Endothelial cell of umbilical vein (primary cell): ENCODE results near the gene C16orf90. TPM values are rescaled to one million over a fixed set of nuclear protein-coding genes. Genes with fewer than 3 reads are reported as not detected.

Source experiments
- BruUV-seq: library from RNA; stranded (reverse); fragments of 400-500 nt; replicated peaks from 2 replicates; lab custom pipeline; 2021; lab: Mats Ljungman, UMichigan
- CTCF ChIA-PET: fragments of 300-600, 350-600 bp; sonication (Branson Sonifier 250); formaldehyde crosslinking; loops from one replicate; lab custom pipeline; 2021; ENCODE audit warnings: antibody characterized with exemption, inconsistent platforms; lab: Charles Lee
- POLR2A ChIA-PET: fragments of 300-600, 350-600 bp; sonication (Branson Sonifier 250); formaldehyde crosslinking; loops from one replicate; lab custom pipeline; 2021; ENCODE audit warnings: antibody characterized with exemption, inconsistent platforms; lab: Charles Lee
- DNase-seq: peaks from one replicate; pipeline ENCODE4 v3.0.0-alpha.2; 2011; ENCODE audit warnings: low read depth, low spot score
- FAIRE-seq: peaks from 2 replicates; lab custom pipeline; 2011; peaks lifted over from hg19 to GRCh38; lab: Jason Lieb, UNC
- H2AFZ ChIP-seq: 2 replicates; pipeline ENCODE4 v1.6.0; 2012; ENCODE audit warnings: low read depth, low read length, control low read depth, inconsistent platforms
- H3K27ac ChIP-seq: 2 replicates; pipeline ENCODE4 v1.5.1; 2011; ENCODE audit warnings: low read depth, mild to moderate bottlenecking, control low read depth, low read length, moderate library complexity; ENCODE audit not compliant: insufficient read depth
- H3K27me3 ChIP-seq, 2 experiments: 2 replicates each; pipeline versions ENCODE4 v1.6.0 to v1.6.1; 2011; ENCODE audit warnings: low read length in 2 of 2, mixed read lengths in 1 of 2; ENCODE audit not compliant: control insufficient read depth in 2 of 2, insufficient read depth in 2 of 2
- H3K36me3 ChIP-seq, 2 experiments: 2 replicates in 1 of 2; 3 replicates in 1 of 2; pipeline ENCODE4 v1.5.1; 2011; ENCODE audit warnings: low read length in 2 of 2, mild to moderate bottlenecking in 1 of 2, moderate library complexity in 1 of 2; ENCODE audit not compliant: control insufficient read depth in 2 of 2, insufficient read depth in 2 of 2; ENCODE audit errors: extremely low read depth in 1 of 2
- H3K4me1 ChIP-seq: 3 replicates; pipeline ENCODE4 v1.5.1; 2011; ENCODE audit warnings: mild to moderate bottlenecking, low read length; ENCODE audit not compliant: control insufficient read depth, insufficient read depth; ENCODE audit errors: extremely low read depth
- H3K4me2 ChIP-seq: 2 replicates; pipeline ENCODE4 v1.6.1; 2011; ENCODE audit warnings: low read length, control low read depth, mixed read lengths; ENCODE audit not compliant: insufficient read depth
- H3K4me3 ChIP-seq, 3 experiments: fragments of 200-600 bp in 1 of 3; sonication (generic), shearing (Covaris generic) in 1 of 3; replicated peaks in 1 of 3; 2 replicates each; pipeline ENCODE4 v1.5.1; 2011 to 2016; ENCODE audit warnings: control low read depth in 3 of 3, low read length in 3 of 3, mild to moderate bottlenecking in 2 of 3, inconsistent platforms in 1 of 3, low read depth in 1 of 3, moderate library complexity in 1 of 3; ENCODE audit not compliant: insufficient read depth in 1 of 3
- H3K79me2 ChIP-seq: 2 replicates; pipeline ENCODE4 v1.6.0; 2012; ENCODE audit warnings: low read length, inconsistent platforms; ENCODE audit not compliant: control insufficient read depth, insufficient read depth
- H3K9ac ChIP-seq: replicated peaks from 2 replicates; pipeline ENCODE3; 2011; ENCODE audit warnings: low read length, control low read depth; ENCODE audit not compliant: insufficient read depth; ENCODE audit errors: extremely low read depth
- H3K9me1 ChIP-seq: replicated peaks from 3 replicates; pipeline ENCODE4 v1.6.0; 2011; ENCODE audit warnings: mild to moderate bottlenecking, low read length; ENCODE audit not compliant: control insufficient read depth, insufficient read depth; ENCODE audit errors: extremely low read depth
- H3K9me3 ChIP-seq: replicated peaks from 2 replicates; pipeline ENCODE4 v1.5.1; 2012; ENCODE audit warnings: low read length, inconsistent platforms; ENCODE audit not compliant: control insufficient read depth, insufficient read depth
- H4K20me1 ChIP-seq: replicated peaks from 2 replicates; pipeline ENCODE3; 2011; ENCODE audit warnings: mild to moderate bottlenecking, low read length; ENCODE audit not compliant: control insufficient read depth, insufficient read depth; ENCODE audit errors: extremely low read depth
- EZH2 ChIP-seq: IDR thresholded peaks from 2 replicates; pipeline ENCODE4 v1.6.1; 2012; ENCODE audit warnings: borderline replicate concordance, low read depth, mild to moderate bottlenecking, moderate library complexity, low read length, inconsistent platforms; ENCODE audit not compliant: severe bottlenecking
- FOS ChIP-seq: IDR thresholded peaks from 2 replicates; pipeline ENCODE4 v1.6.1; 2011; ENCODE audit warnings: mild to moderate bottlenecking, low read length, moderate library complexity, borderline replicate concordance; ENCODE audit not compliant: insufficient read depth
- GATA2 ChIP-seq: IDR thresholded peaks from 2 replicates; pipeline ENCODE4 v1.7.0; 2011; ENCODE audit warnings: low read depth, mild to moderate bottlenecking, moderate library complexity, mixed read lengths, low read length; ENCODE audit not compliant: insufficient read length, insufficient read depth
- JUN ChIP-seq: IDR thresholded peaks from 2 replicates; pipeline ENCODE4 v1.6.1; 2011; ENCODE audit warnings: borderline replicate concordance, low read depth; ENCODE audit not compliant: insufficient read length, insufficient read depth
- MYC ChIP-seq: IDR thresholded peaks from one replicate; pipeline ENCODE4 v1.6.1; 2011; ENCODE audit warnings: mild to moderate bottlenecking, low read depth, low read length
- POLR2A ChIP-seq: IDR thresholded peaks from 2 replicates; pipeline ENCODE4 v1.6.1; 2012; ENCODE audit warnings: low read depth, mild to moderate bottlenecking, control low read depth, low read length
- POLR2AphosphoS5 ChIP-seq: IDR thresholded peaks from 2 replicates; pipeline ENCODE4 v1.6.1; 2012; ENCODE audit warnings: low read depth, mild to moderate bottlenecking, control low read depth, low read length, moderate library complexity; ENCODE audit not compliant: insufficient read depth
- dilution Hi-C: fragments of 300-500 bp; cut with MboI; formaldehyde crosslinking; loops from one replicate; pipeline ENCODE4 v1.15.0; 2019; ENCODE audit warnings: low sequenced_read_pairs; ENCODE audit not compliant: extremely low pct_ligation_motif_present
- intact Hi-C: fragments of 100-400 bp; cut with micrococcal nuclease; formaldehyde crosslinking; loops from one replicate; pipeline ENCODE4 v1.10.0; 2022
- polyA plus RNA-seq, 4 experiments: library from polyadenylated mRNA; depleted of rRNA in 3 of 4; stranded (reverse) in 3 of 4; unstranded in 1 of 4; fragments of >200 nt; gene quantifications; 2 replicates each; pipeline versions ENCODE4 v1.2.1 to v1.2.3, GENCODE V29; 2011 to 2012; ENCODE audit warnings: missing spikeins in 1 of 4
- total RNA-seq: library from RNA; stranded (reverse); gene quantifications from 2 replicates; pipeline ENCODE4 v1.2.3, GENCODE V29; 2021
- TF ChIP-seq, protein P1 (sequence below): IDR thresholded peaks from 2 replicates; pipeline ENCODE4 v1.6.1; 2011; ENCODE audit not compliant: insufficient read depth, insufficient read length
- TF ChIP-seq, protein P2 (sequence below), 2 donors: IDR thresholded peaks; 1 replicate in 1 of 2; 2 replicates in 1 of 2; pipeline ENCODE4 v1.5.1; 2011; ENCODE audit warnings: low read length in 2 of 2, mild to moderate bottlenecking in 2 of 2, moderate library complexity in 2 of 2, control low read depth in 1 of 2, inconsistent platforms in 1 of 2, low read depth in 1 of 2; ENCODE audit not compliant: insufficient read depth in 1 of 2; ENCODE audit errors: extremely low read depth in 1 of 2

C16orf90 gene
- total and polyA plus RNA-seq, 2 donors (not counting 3 experiments of a cell fraction or from before 2014, with no cell fraction given), result not detected

- FAIRE-seq (no peak), DNase-seq (no peak)
- Histone ChIP-seq H3K4me3 (no peak overlapping the region), H3K9ac (no peak overlapping the region), H3K4me2 (no peak overlapping the region), H4K20me1 (no peaks in the 10 kb centered on the region), H3K4me1 (no peaks in the 10 kb centered on the region), H3K79me2 (no peaks in the 10 kb centered on the region), H3K27ac (no peak overlapping the region), H3K9me1 (no peaks in the 10 kb centered on the region), H3K36me3 (peaks cover 0 to 23% of the 10 kb centered on the region in 2 experiments), H3K27me3 (no peaks in the 10 kb centered on the region), H3K9me3 (no peaks in the 10 kb centered on the region), H2AFZ (no peak overlapping the region)
- ChIA-PET CTCF (no interaction called here), POLR2A (no interaction called here)
- TF ChIP-seq MYC (no peak), POLR2AphosphoS5 (no peak), EZH2 (no peak), POLR2A (no peak), FOS (no peak), GATA2 (no peak), JUN (no peak)
- TF ChIP-seq, protein P1, sequence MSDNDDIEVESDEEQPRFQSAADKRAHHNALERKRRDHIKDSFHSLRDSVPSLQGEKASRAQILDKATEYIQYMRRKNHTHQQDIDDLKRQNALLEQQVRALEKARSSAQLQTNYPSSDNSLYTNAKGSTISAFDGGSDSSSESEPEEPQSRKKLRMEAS, result no peak
- TF ChIP-seq, protein P2, sequence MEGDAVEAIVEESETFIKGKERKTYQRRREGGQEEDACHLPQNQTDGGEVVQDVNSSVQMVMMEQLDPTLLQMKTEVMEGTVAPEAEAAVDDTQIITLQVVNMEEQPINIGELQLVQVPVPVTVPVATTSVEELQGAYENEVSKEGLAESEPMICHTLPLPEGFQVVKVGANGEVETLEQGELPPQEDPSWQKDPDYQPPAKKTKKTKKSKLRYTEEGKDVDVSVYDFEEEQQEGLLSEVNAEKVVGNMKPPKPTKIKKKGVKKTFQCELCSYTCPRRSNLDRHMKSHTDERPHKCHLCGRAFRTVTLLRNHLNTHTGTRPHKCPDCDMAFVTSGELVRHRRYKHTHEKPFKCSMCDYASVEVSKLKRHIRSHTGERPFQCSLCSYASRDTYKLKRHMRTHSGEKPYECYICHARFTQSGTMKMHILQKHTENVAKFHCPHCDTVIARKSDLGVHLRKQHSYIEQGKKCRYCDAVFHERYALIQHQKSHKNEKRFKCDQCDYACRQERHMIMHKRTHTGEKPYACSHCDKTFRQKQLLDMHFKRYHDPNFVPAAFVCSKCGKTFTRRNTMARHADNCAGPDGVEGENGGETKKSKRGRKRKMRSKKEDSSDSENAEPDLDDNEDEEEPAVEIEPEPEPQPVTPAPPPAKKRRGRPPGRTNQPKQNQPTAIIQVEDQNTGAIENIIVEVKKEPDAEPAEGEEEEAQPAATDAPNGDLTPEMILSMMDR (IDR thresholded peaks at IDR 0.05; ENCODE audit: extremely low read depth in 1 of 2, insufficient read depth in 1 of 2, low read depth in 1 of 2, low read length in 2 of 2), result no peak
- intact Hi-C loops, result no loop called here
- dilution Hi-C loops, result no loop called here
- BruUV-seq, result no TSS peak
Observed at GRCh38 chr16:3528406-3528805, 33.1 kb upstream of the C16orf90 start.
